ENCODE measurements around the gene SLC39A2. TPM values are rescaled to one million over a fixed set of nuclear protein-coding genes. Genes with fewer than 3 reads are reported as not detected.
"Not testable (repeated sequence)": the region's sequence is repeated elsewhere in the genome, so short reads cannot be mapped to it uniquely, and the experiment has no call there.

SLC39A2 gene
- total RNA-seq, 2 donors from 2014 or later: 0.35 to 0.46 TPM

DNA sequence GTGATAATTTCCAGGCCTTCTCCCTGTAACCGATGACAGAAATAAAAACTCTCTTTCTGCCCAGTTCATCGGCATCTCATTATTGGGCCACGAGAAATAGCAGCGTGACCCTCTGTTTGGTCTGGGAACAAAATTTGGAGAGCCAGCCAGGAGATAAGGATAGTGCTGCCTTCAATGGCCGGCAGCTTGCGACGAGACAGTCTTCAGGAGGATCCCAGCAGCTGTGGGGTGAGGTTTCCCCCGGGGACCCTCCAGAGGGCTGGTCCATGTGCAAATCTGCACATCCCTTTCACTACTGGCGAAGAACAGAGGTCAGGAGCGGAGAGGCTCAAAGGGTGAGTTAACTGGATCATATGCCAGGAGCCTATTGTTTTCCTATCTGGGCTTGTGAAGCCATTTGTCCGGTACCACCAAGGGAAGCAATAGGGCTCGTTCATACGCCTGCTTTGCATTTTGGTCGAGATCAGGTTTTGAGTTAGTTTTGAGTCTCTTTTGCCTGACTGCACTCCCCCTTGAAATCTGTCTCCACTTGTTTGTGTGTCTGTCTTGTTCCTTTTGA is 4.8 kb downstream of the SLC39A2 start:
- H3K27me3 ChIP-seq (ENCODE audit: control insufficient read depth, insufficient read depth, low read length, poor library complexity, severe bottlenecking): no peaks in the 10 kb centered on the region
- Mint-ChIP-seq H3K4me1 (peaks cover 30% of the 10 kb centered on the region), H3K27ac (no peak overlapping the region), H3K36me3 (ENCODE audit: low read depth) (no peaks in the 10 kb centered on the region), H3K27me3 (ENCODE audit: insufficient read depth) (no peaks in the 10 kb centered on the region), H3K4me3 (no peak overlapping the region), H3K9me3 (no peaks in the 10 kb centered on the region)
- H3K4me1 ChIP-seq (ENCODE audit: control insufficient read depth, insufficient read depth, low read length): peaks cover 1% of the 10 kb centered on the region
- no peaks in the 10 kb centered on the region for H3K9me3 ChIP-seq (ENCODE audit: control insufficient read depth, low read length)
- H3K4me3 ChIP-seq (ENCODE audit: low read length): no peak overlapping the region
- TF ChIP-seq, protein P1, sequence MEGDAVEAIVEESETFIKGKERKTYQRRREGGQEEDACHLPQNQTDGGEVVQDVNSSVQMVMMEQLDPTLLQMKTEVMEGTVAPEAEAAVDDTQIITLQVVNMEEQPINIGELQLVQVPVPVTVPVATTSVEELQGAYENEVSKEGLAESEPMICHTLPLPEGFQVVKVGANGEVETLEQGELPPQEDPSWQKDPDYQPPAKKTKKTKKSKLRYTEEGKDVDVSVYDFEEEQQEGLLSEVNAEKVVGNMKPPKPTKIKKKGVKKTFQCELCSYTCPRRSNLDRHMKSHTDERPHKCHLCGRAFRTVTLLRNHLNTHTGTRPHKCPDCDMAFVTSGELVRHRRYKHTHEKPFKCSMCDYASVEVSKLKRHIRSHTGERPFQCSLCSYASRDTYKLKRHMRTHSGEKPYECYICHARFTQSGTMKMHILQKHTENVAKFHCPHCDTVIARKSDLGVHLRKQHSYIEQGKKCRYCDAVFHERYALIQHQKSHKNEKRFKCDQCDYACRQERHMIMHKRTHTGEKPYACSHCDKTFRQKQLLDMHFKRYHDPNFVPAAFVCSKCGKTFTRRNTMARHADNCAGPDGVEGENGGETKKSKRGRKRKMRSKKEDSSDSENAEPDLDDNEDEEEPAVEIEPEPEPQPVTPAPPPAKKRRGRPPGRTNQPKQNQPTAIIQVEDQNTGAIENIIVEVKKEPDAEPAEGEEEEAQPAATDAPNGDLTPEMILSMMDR (conservative IDR thresholded peaks at IDR 0.05): no peak
- no peaks in the 10 kb centered on the region for H3K36me3 ChIP-seq (ENCODE audit: control insufficient read depth, insufficient read depth, low read length)
- peak; percentile 24 for DNase-seq
- H3K27ac ChIP-seq (ENCODE audit: low read depth, low read length): no peak overlapping the region
- no peak overlapping the region for H3K9ac ChIP-seq (ENCODE audit: extremely low read depth, low read length, poor library complexity, severe bottlenecking)
- WGBS, 2 experiments (ENCODE audit: insufficient coverage in 1 of 2, insufficient read length in 1 of 2): 93 to 94% methylated on average over 13 to 14 of the region's 14 CpGs

DNA sequence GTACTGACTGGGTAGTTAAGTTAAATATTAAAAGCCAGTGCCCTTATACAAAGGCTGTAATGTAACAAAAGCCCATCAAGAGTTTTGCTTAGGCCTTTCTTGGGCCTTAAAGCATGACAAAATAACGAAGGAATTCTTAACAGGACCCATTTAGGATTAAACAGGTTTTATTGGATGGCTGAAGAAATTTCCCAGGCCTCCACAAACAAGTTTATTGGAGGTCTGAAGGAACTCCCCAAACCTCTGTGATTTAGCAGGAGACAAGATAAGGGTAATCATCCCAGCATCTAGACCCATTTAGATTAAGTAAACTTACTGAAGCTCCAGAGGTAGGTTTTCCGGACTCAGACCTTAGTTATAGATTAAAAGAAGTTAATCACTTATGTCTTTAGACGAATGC is 10.6 kb downstream of the SLC39A2 start:
- not testable (repeated sequence) for H3K36me3 ChIP-seq (ENCODE audit: control insufficient read depth, insufficient read depth, low read length); H3K27ac Mint-ChIP-seq; H3K4me1 ChIP-seq (ENCODE audit: control insufficient read depth, insufficient read depth, low read length); H3K27ac ChIP-seq (ENCODE audit: low read depth, low read length); H3K9me3 ChIP-seq (ENCODE audit: control insufficient read depth, low read length); H3K4me3 Mint-ChIP-seq; DNase-seq; H3K9ac ChIP-seq (ENCODE audit: extremely low read depth, low read length, poor library complexity, severe bottlenecking); H3K36me3 Mint-ChIP-seq (ENCODE audit: low read depth); H3K4me3 ChIP-seq (ENCODE audit: low read length); H3K9me3 Mint-ChIP-seq
- 71 to 78% methylated on average over 1 to 3 of the region's 3 CpGs for WGBS, 2 experiments (ENCODE audit: insufficient coverage in 1 of 2, insufficient read length in 1 of 2)
- Mint-ChIP-seq H3K4me1 (peaks cover 11% of the 10 kb centered on the region), H3K27me3 (ENCODE audit: insufficient read depth) (peaks cover 21% of the 10 kb centered on the region)
- H3K27me3 ChIP-seq (ENCODE audit: control insufficient read depth, insufficient read depth, low read length, poor library complexity, severe bottlenecking): peaks cover 13% of the 10 kb centered on the region

DNA sequence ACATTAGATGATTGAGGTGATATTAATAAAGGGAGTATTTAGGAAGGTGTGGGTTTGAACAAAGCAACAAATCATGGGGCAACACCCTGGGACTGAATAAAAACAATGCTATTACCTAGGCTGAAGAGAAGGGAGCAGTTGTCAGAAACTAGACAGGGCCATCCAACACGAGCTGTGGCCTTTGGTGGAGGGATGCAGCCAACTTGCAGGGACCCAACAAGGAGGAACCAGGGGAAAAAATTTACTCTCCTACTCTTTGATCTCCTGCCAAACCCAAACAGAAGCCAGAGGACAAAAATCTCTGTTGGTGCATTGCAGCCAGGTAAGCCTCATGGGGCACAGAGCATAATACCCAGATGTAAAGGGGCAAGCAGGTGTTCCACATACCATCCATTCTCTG is 12.0 kb downstream of the SLC39A2 start:
- no peak for DNase-seq
- no peaks in the 10 kb centered on the region for H3K9me3 ChIP-seq (ENCODE audit: control insufficient read depth, low read length)
- 67 to 89% methylated on average over 1 of the region's 1 CpG for WGBS, 2 experiments (ENCODE audit: insufficient coverage in 1 of 2, insufficient read length in 1 of 2)
- Mint-ChIP-seq H3K27ac (no peak overlapping the region), H3K4me1 (peaks cover 14% of the 10 kb centered on the region), H3K27me3 (ENCODE audit: insufficient read depth) (peaks cover 21% of the 10 kb centered on the region), H3K9me3 (no peaks in the 10 kb centered on the region), H3K36me3 (ENCODE audit: low read depth) (no peaks in the 10 kb centered on the region), H3K4me3 (no peak overlapping the region)
- peaks cover 13% of the 10 kb centered on the region for H3K27me3 ChIP-seq (ENCODE audit: control insufficient read depth, insufficient read depth, low read length, poor library complexity, severe bottlenecking)
- H3K4me3 ChIP-seq (ENCODE audit: low read length): no peak overlapping the region
- H3K36me3 ChIP-seq (ENCODE audit: control insufficient read depth, insufficient read depth, low read length): no peaks in the 10 kb centered on the region
- H3K4me1 ChIP-seq (ENCODE audit: control insufficient read depth, insufficient read depth, low read length): no peaks in the 10 kb centered on the region
- H3K9ac ChIP-seq (ENCODE audit: extremely low read depth, low read length, poor library complexity, severe bottlenecking): no peak overlapping the region
- TF ChIP-seq, protein P1 (conservative IDR thresholded peaks at IDR 0.05): no peak
- H3K27ac ChIP-seq (ENCODE audit: low read depth, low read length): no peak overlapping the region

DNA sequence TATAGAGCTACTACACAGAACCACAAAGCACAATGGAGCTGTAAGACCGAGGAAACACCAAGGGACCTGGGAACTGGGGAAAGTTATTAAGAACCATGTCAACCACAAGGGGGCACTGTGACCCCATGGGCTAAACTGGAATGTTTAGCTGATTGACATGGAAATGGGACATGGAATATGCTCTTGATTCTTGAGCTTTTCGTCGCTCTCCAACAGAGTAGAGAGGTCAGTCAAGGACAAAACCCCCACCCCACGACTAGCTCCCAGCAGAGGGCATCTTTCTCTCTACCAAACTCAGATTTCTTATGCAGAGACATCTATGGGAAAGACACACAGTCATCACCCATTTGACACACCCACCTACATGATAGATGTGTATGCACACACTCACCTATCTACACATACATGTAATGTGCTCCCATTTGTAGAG is 15.7 kb downstream of the SLC39A2 start:
- no peak overlapping the region for H3K4me3 Mint-ChIP-seq
- H3K9me3 Mint-ChIP-seq: no peaks in the 10 kb centered on the region
- Histone ChIP-seq H3K4me1 (ENCODE audit: control insufficient read depth, insufficient read depth, low read length) (no peaks in the 10 kb centered on the region), H3K9me3 (ENCODE audit: control insufficient read depth, low read length) (no peaks in the 10 kb centered on the region), H3K27ac (ENCODE audit: low read depth, low read length) (no peak overlapping the region), H3K36me3 (ENCODE audit: control insufficient read depth, insufficient read depth, low read length) (peaks cover 6% of the 10 kb centered on the region), H3K4me3 (ENCODE audit: low read length) (no peak overlapping the region), H3K9ac (ENCODE audit: extremely low read depth, low read length, poor library complexity, severe bottlenecking) (no peak overlapping the region), H3K27me3 (ENCODE audit: control insufficient read depth, insufficient read depth, low read length, poor library complexity, severe bottlenecking) (peaks cover 13% of the 10 kb centered on the region)
- peaks cover 21% of the 10 kb centered on the region for H3K27me3 Mint-ChIP-seq (ENCODE audit: insufficient read depth)
- peaks cover 23% of the 10 kb centered on the region for H3K36me3 Mint-ChIP-seq (ENCODE audit: low read depth)
- TF ChIP-seq, protein P1 (conservative IDR thresholded peaks at IDR 0.05): peak; percentile 96
- DNase-seq: peak; percentile 96
- WGBS, 2 experiments (ENCODE audit: insufficient coverage in 1 of 2, insufficient read length in 1 of 2): 0 to 3% methylated on average over 1 to 4 of the region's 4 CpGs
- peaks cover 4% of the 10 kb centered on the region for H3K4me1 Mint-ChIP-seq
- no peak overlapping the region for H3K27ac Mint-ChIP-seq
